Mesendoderm (in vitro differentiated cells): ENCODE data around the gene PCSK1. TPM values are rescaled to one million over a fixed set of nuclear protein-coding genes. Genes with fewer than 3 reads are reported as not detected.

Experiments used
- DNase-seq: peaks from one replicate; pipeline ENCODE4 v3.0.0; 2013
- H2AK5ac ChIP-seq: 2 replicates; pipeline ENCODE4 v1.6.1; 2013; ENCODE audit warnings: low read length, inconsistent platforms
- H2BK120ac ChIP-seq: 2 replicates; pipeline ENCODE4 v1.6.1; 2013; ENCODE audit warnings: low read depth, mild to moderate bottlenecking, low read length, moderate library complexity, mixed read lengths
- H2BK15ac ChIP-seq: replicated peaks from 2 replicates; pipeline ENCODE4 v1.6.1; 2013; ENCODE audit warnings: low read depth, mild to moderate bottlenecking, moderate library complexity
- H2BK5ac ChIP-seq: 2 replicates; pipeline ENCODE4 v1.6.1; 2013; ENCODE audit warnings: low read length, inconsistent platforms
- H3K18ac ChIP-seq: 2 replicates; pipeline ENCODE4 v1.6.1; 2013; ENCODE audit warnings: mild to moderate bottlenecking, low read length, mixed read lengths
- H3K23ac ChIP-seq: one replicate; pipeline ENCODE4 v1.6.1; 2013; ENCODE audit warnings: low read length
- H3K27ac ChIP-seq: 2 replicates; pipeline ENCODE4 v1.5.1; 2013; ENCODE audit warnings: low read depth, mild to moderate bottlenecking, inconsistent platforms, low read length, moderate library complexity
- H3K27me3 ChIP-seq: 2 replicates; pipeline ENCODE4 v1.6.1; 2013; ENCODE audit warnings: low read length, control low read depth, mild to moderate bottlenecking, inconsistent platforms; ENCODE audit not compliant: insufficient read depth, poor library complexity
- H3K36me3 ChIP-seq: 2 replicates; pipeline ENCODE4 v1.6.1; 2013; ENCODE audit warnings: low read length, inconsistent platforms; ENCODE audit not compliant: control insufficient read depth, insufficient read depth
- H3K4ac ChIP-seq: one replicate; pipeline ENCODE4 v1.6.1; 2013; ENCODE audit warnings: low read depth, mild to moderate bottlenecking, low read length, moderate library complexity
- H3K4me1 ChIP-seq: 2 replicates; pipeline ENCODE4 v1.6.1; 2013; ENCODE audit warnings: low read depth, low read length, inconsistent platforms; ENCODE audit not compliant: control insufficient read depth
- H3K4me2 ChIP-seq: 2 replicates; pipeline ENCODE4 v1.6.1; 2013; ENCODE audit warnings: low read length
- H3K4me3 ChIP-seq: 2 replicates; pipeline ENCODE4 v1.5.1; 2013; ENCODE audit warnings: mild to moderate bottlenecking, low read length
- H3K56ac ChIP-seq: one replicate; pipeline ENCODE4 v1.6.1; 2013; ENCODE audit warnings: low read length
- H3K79me1 ChIP-seq: 2 replicates; pipeline ENCODE4 v1.6.1; 2013; ENCODE audit warnings: low read length, inconsistent platforms
- H3K79me2 ChIP-seq: 2 replicates; pipeline ENCODE4 v1.6.1; 2013; ENCODE audit warnings: mild to moderate bottlenecking, low read length; ENCODE audit not compliant: control insufficient read depth, insufficient read depth
- H3K9ac ChIP-seq: 2 replicates; pipeline ENCODE4 v1.6.1; 2013; ENCODE audit warnings: low read length, inconsistent platforms
- H4K5ac ChIP-seq: one replicate; pipeline ENCODE4 v1.6.1; 2013; ENCODE audit warnings: low read length
- H4K8ac ChIP-seq: one replicate; pipeline ENCODE4 v1.6.1; 2013; ENCODE audit warnings: low read depth, mild to moderate bottlenecking, control low read depth, low read length, moderate library complexity
- WGBS: extraction: QIAGEN DNeasy Blood & Tissue Kit; methylation state at CpG from one replicate; pipeline ENCODE4 v1.1.7; 2013; ENCODE audit warnings: low lambda C conversion rate, missing lambda C conversion rate; ENCODE audit not compliant: insufficient coverage; ENCODE audit errors: extremely low coverage; 5-methylcytosine and 5-hydroxymethylcytosine counted together
- polyA plus RNA-seq, 2 experiments: library from polyadenylated mRNA; stranded (reverse); fragments of 200-250 nt; gene quantifications; one replicate each; pipeline ENCODE4 v1.2.3, GENCODE V29; 2013

PCSK1 gene
- polyA plus RNA-seq (2013, experiment 1 of 2), result 0.52 TPM
- 0.50 TPM for polyA plus RNA-seq (2013, experiment 2 of 2)

DNA sequence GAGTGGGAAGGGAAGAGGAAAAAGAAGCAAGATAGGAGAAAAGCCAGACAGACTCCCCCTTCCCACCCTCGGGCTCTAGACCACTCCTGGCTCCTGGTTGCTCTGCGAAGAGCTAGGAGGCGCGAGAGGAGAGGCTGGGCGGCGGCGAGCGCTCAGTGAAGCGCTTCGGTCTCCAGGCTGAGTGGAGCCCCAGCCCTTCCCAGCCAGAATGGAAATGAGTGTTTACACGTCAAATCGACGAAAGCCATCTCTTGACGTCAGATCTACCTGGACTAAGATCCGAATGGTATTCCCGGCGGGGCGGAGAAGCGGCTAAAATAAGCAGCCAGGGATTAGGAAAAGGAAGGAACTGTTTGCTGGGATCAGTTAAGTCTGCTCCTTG, at the start of gene PCSK1:
Gene PCSK1 (minus strand): TSS at position 183 of the 382 bp plus-strand sequence. CDS start 206 bp downstream, outside the sequence.
- Histone ChIP-seq H3K56ac (peak within 1 kb of the TSS; percentile 44), H3K27ac (no peak within 1 kb of the TSS), H3K18ac (no peak within 1 kb of the TSS), H3K4ac (no peak within 1 kb of the TSS), H3K9ac (no peak within 1 kb of the TSS), H3K79me1 (no peaks in the 10 kb centered on the region), H2BK15ac (no peak within 1 kb of the TSS), H3K23ac (peak within 1 kb of the TSS; percentile 48), H3K79me2 (no peaks in the 10 kb centered on the region), H4K8ac (no peak within 1 kb of the TSS), H3K4me2 (peak within 1 kb of the TSS; percentile 99), H2AK5ac (no peak within 1 kb of the TSS), H2BK120ac (no peak within 1 kb of the TSS), H2BK5ac (no peak within 1 kb of the TSS), H3K4me3 (peak within 1 kb of the TSS; percentile 61), H3K36me3 (no peaks in the 10 kb centered on the region), H3K27me3 (peaks cover 6% of the 10 kb centered on the region), H3K4me1 (no peaks in the 10 kb centered on the region), H4K5ac (no peak within 1 kb of the TSS)
- peak; percentile 59 for DNase-seq
- no CpG with 5 or more reads among the region's 19 CpGs for WGBS

DNA sequence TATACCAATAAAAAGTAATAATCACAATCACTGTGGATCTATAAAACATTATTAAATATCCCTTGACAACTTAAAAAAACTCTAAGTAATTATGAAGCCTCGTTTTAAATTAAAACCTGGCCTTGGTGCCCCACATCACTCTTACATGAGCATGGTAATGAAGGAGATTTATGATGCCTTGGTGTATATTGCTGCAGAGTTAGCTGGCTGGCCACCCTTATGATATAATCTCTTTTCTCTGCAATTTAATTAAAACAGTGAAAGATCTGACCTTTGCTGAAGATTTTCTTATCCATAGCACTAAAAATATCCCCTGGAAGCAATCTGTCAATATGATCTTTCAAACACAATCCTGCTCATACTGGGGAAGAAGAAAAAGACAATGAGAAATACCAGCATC, 48.8 kb upstream of the PCSK1 start:
- Histone ChIP-seq H3K4me1 (no peaks in the 10 kb centered on the region), H3K9ac (no peak overlapping the region), H4K8ac (no peak overlapping the region), H2BK5ac (no peak overlapping the region), H3K27me3 (no peaks in the 10 kb centered on the region), H3K79me2 (no peaks in the 10 kb centered on the region), H3K36me3 (no peaks in the 10 kb centered on the region), H3K4me3 (no peak overlapping the region), H3K56ac (no peak overlapping the region), H2AK5ac (no peak overlapping the region), H3K27ac (no peak overlapping the region), H4K5ac (no peak overlapping the region), H3K79me1 (no peaks in the 10 kb centered on the region), H3K23ac (no peak overlapping the region), H3K4me2 (no peak overlapping the region), H3K4ac (no peak overlapping the region), H3K18ac (no peak overlapping the region), H2BK15ac (no peak overlapping the region), H2BK120ac (no peak overlapping the region)
- DNase-seq, result no peak
- WGBS, result no CpG with 5 or more reads among the region's 1 CpG

DNA sequence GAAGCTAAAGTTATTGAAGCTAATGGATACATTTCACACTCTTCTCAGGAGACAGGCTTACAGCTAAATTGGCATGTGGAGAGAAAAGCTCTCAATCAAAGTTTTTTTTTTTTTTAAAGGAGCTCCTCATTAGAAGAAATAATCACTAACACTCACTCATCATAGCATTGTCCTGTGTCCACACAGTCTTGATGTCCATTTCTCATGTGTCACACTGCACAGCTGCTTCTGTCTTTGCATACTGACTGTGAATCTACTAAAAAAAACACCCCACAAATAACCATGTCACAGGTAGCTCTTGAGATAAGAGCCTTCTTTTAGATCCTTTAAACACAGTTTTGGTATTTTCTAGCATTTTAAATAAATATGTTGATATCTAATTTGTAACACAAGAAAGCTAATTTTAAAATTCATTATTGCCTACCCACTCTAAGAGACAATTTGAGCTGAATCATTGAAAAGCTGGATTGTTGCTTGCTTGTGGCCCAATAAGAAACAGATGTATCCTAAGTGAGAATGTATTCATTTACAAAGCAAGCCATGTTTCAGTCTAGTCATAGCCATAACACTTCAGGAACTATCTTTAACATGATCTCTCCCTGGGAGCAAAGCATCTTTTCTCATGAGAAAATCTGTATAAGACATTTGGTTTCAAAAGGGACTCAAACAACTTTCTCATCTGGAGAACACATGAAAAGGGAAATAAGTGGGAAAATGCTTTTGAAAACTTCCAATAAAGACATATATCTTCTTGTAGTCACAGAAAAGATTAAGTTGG, 48.1 kb upstream of the PCSK1 start:
- H3K9ac ChIP-seq, result no peak overlapping the region

DNA sequence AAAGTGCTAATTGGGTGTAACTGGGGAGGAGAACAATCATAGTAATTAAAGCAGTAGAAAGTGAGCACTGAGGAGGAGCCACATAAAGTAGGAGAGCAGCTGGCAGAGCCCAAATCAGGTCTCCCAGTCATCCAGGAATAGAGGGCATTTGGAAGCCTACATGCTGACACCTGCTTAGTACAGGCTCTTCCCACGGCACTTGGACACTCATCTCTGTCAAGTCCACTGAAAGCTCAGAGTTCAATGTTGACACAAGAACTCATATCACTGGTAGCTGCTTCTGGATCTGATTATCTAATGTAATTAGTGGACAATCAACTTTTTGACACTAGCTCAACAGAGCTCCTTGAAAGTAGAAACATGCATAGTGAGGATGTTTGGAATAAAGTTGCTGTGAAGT, 45.9 kb upstream of the PCSK1 start:
- no peak overlapping the region for H3K4me3 ChIP-seq
- H4K5ac ChIP-seq, result no peak overlapping the region
- no peaks in the 10 kb centered on the region for H3K4me1 ChIP-seq
- no peak overlapping the region for H2AK5ac ChIP-seq
- H3K27me3 ChIP-seq, result no peaks in the 10 kb centered on the region
- H3K36me3 ChIP-seq, result no peaks in the 10 kb centered on the region
- no peak overlapping the region for H4K8ac ChIP-seq
- H2BK120ac ChIP-seq, result no peak overlapping the region
- no peak overlapping the region for H2BK15ac ChIP-seq
- no peak overlapping the region for H3K23ac ChIP-seq
- H3K4me2 ChIP-seq, result no peak overlapping the region
- DNase-seq, result no peak
- H3K9ac ChIP-seq, result no peak overlapping the region
- no peak overlapping the region for H3K4ac ChIP-seq
- H3K56ac ChIP-seq, result no peak overlapping the region
- no peak overlapping the region for H3K18ac ChIP-seq
- H3K27ac ChIP-seq, result no peak overlapping the region
- no peaks in the 10 kb centered on the region for H3K79me2 ChIP-seq
- no peak overlapping the region for H2BK5ac ChIP-seq
- no CpG with 5 or more reads among the region's 1 CpG for WGBS
- H3K79me1 ChIP-seq, result no peaks in the 10 kb centered on the region

More for the DNA sequence above, 48.1 kb upstream of the PCSK1 start:
- DNase-seq, result no peak
- no peak overlapping the region for H2BK5ac ChIP-seq
- no peak overlapping the region for H2BK120ac ChIP-seq
- H3K79me2 ChIP-seq, result no peaks in the 10 kb centered on the region
- H3K4me3 ChIP-seq, result no peak overlapping the region
- no peak overlapping the region for H3K56ac ChIP-seq
- no peak overlapping the region for H3K4ac ChIP-seq
- H3K23ac ChIP-seq, result no peak overlapping the region
- H4K5ac ChIP-seq, result no peak overlapping the region
- no peak overlapping the region for H4K8ac ChIP-seq
- no peak overlapping the region for H3K18ac ChIP-seq
- H3K36me3 ChIP-seq, result no peaks in the 10 kb centered on the region
- H3K27ac ChIP-seq, result no peak overlapping the region
- H3K79me1 ChIP-seq, result no peaks in the 10 kb centered on the region
- H3K4me1 ChIP-seq, result no peaks in the 10 kb centered on the region
- H2AK5ac ChIP-seq, result no peak overlapping the region
- no peak overlapping the region for H2BK15ac ChIP-seq
- no peaks in the 10 kb centered on the region for H3K27me3 ChIP-seq
- no peak overlapping the region for H3K4me2 ChIP-seq

DNA sequence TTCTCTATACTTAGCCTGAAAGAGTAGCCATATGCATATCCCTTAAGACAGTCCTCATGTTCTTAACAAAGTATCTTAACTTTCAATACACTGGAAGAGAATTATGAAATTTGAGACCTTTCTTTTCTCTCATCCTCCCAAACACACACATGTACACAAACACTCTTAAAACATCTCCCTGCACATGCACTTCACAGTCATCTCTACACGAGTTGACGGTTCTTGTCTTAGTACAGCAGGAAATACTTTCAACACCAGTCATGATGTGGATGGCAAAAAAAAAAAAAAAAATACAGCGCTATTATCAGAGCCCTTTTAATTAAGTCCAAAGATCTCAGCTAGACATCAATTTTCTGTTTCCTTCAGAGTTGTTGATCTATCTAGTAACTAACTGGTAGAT, 43.6 kb upstream of the PCSK1 start:
- H2BK120ac ChIP-seq, result no peak overlapping the region
- no peaks in the 10 kb centered on the region for H3K27me3 ChIP-seq
- no peak overlapping the region for H3K18ac ChIP-seq
- H2BK5ac ChIP-seq, result no peak overlapping the region
- H2BK15ac ChIP-seq, result no peak overlapping the region
- no peak overlapping the region for H3K9ac ChIP-seq
- H3K23ac ChIP-seq, result no peak overlapping the region
- H3K4ac ChIP-seq, result no peak overlapping the region
- H3K4me2 ChIP-seq, result no peak overlapping the region
- no peak overlapping the region for H3K4me3 ChIP-seq
- H3K79me2 ChIP-seq, result no peaks in the 10 kb centered on the region
- no peak overlapping the region for H3K27ac ChIP-seq
- H3K79me1 ChIP-seq, result no peaks in the 10 kb centered on the region
- no peak overlapping the region for H2AK5ac ChIP-seq
- H3K56ac ChIP-seq, result no peak overlapping the region
- H3K36me3 ChIP-seq, result no peaks in the 10 kb centered on the region
- WGBS, result no CpG with 5 or more reads among the region's 3 CpGs
- H4K8ac ChIP-seq, result no peak overlapping the region
- DNase-seq, result no peak
- H4K5ac ChIP-seq, result no peak overlapping the region
- H3K4me1 ChIP-seq, result peaks cover 10% of the 10 kb centered on the region

DNA sequence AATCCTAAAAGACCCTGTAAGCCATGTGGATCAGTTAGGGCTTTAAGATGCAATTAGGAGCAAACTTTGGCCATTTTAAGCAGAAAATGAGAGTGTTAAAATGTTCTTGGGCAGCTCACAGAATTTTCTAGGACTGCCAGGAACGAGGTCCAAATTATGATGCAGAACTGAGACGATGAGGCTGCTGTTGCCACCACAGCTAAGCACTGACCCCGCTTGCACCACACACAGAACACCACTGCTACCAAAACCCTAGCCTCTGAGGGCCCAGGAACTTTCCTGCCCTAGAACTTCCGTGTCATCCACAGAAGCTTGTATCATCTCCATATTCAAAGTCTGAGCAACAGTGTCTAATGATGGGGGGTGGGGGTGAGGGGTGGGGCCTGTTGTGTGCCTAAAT, 41.0 kb upstream of the PCSK1 start:
- Histone ChIP-seq H3K27me3 (no peaks in the 10 kb centered on the region), H3K56ac (no peak overlapping the region), H3K9ac (no peak overlapping the region), H2BK15ac (no peak overlapping the region), H4K5ac (no peak overlapping the region), H2AK5ac (no peak overlapping the region), H4K8ac (no peak overlapping the region), H2BK120ac (no peak overlapping the region), H3K27ac (no peak overlapping the region), H3K36me3 (no peaks in the 10 kb centered on the region), H3K4me2 (no peak overlapping the region), H2BK5ac (no peak overlapping the region), H3K18ac (no peak overlapping the region), H3K4me1 (peaks cover 13% of the 10 kb centered on the region), H3K79me2 (no peaks in the 10 kb centered on the region), H3K4ac (no peak overlapping the region), H3K4me3 (no peak overlapping the region), H3K23ac (no peak overlapping the region), H3K79me1 (no peaks in the 10 kb centered on the region)
- no peak for DNase-seq
- WGBS, result no CpG with 5 or more reads among the region's 4 CpGs
